HG03196 (cell line): ENCODE data around the gene CEP43.

Experiments used
- ATAC-seq: cut with Tn5 transposase; IDR thresholded peaks from one replicate; pipeline ENCODE4 v1.9.1; 2021; ENCODE audit not compliant: unreplicated experiment

The CEP43 gene

GRCh38 chr6:167007985-167008384, 8.8 kb downstream of the CEP43 start:
- no peak for ATAC-seq

GRCh38 chr6:167013067-167013466, 13.9 kb downstream of the CEP43 start:
- ATAC-seq, result no peak

GRCh38 chr6:167013946-167014345, 14.7 kb downstream of the CEP43 start:
- no peak for ATAC-seq

- ATAC-seq, result no peak
Measured at GRCh38 chr6:167015302-167015701, 16.1 kb downstream of the CEP43 start.

- ATAC-seq, result peak; percentile 56
Measured at GRCh38 chr6:167020206-167020605, 21.0 kb downstream of the CEP43 start.

- no peak for ATAC-seq
Measured at GRCh38 chr6:167027308-167027707, 28.1 kb downstream of the CEP43 start.

- no peak for ATAC-seq
Measured at GRCh38 chr6:167027772-167028171, 28.6 kb downstream of the CEP43 start.

GRCh38 chr6:167030222-167031072, 31.2 kb downstream of the CEP43 start:
- no peak for ATAC-seq

GRCh38 chr6:167031082-167031709, 32.0 kb downstream of the CEP43 start:
- no peak for ATAC-seq

GRCh38 chr6:167034056-167034455, 34.9 kb downstream of the CEP43 start:
- no peak for ATAC-seq

- no peak for ATAC-seq
Measured at GRCh38 chr6:167037762-167038161, 38.6 kb downstream of the CEP43 start.

GRCh38 chr6:167044696-167045095, 45.5 kb downstream of the CEP43 start:
- ATAC-seq, result no peak

- no peak for ATAC-seq
Measured at GRCh38 chr6:167045828-167046580, 46.8 kb downstream of the CEP43 start.

- peak; percentile 2 for ATAC-seq
Measured at GRCh38 chr6:167046861-167047495, 47.8 kb downstream of the CEP43 start.

GRCh38 chr6:167047554-167047953, 48.4 kb downstream of the CEP43 start:
- peak; percentile 79 for ATAC-seq
